Breast epithelium (tissue), 4 donors: ENCODE measurements around the gene RFC4. TPM values are rescaled to one million over a fixed set of nuclear protein-coding genes. Genes with fewer than 3 reads are reported as not detected.

ENCODE experiments used
- DNase-seq, 2 donors: peaks; one replicate each; pipeline ENCODE4 v3.0.0-alpha.2; 2019; ENCODE audit warnings: low spot score in 2 of 2
- H3K27ac ChIP-seq, 2 donors: fragments of 200-600 bp; sonication (generic) in 1 of 2; one replicate each; pipeline ENCODE4 v1.5.1; 2016 to 2019; ENCODE audit warnings: mild to moderate bottlenecking in 1 of 2
- H3K27me3 ChIP-seq, 2 donors: fragments of 200-600 bp; sonication (generic) in 1 of 2; one replicate each; pipeline versions ENCODE4 v1.5.1 to v1.6.0; 2017 to 2019; ENCODE audit warnings: control low read depth in 1 of 2, mild to moderate bottlenecking in 1 of 2
- H3K36me3 ChIP-seq: fragments of 200-600 bp; one replicate; pipeline ENCODE4 v1.5.1; 2019
- H3K4me1 ChIP-seq, 2 donors: fragments of 200-600 bp; sonication (generic); one replicate each; pipeline ENCODE4 v1.5.1; 2016 to 2019; ENCODE audit warnings: control low read depth in 1 of 2
- H3K4me3 ChIP-seq, 3 donors: fragments of 200-600 bp; sonication (generic); 1 replicate in 2 of 3; 2 replicates in 1 of 3; pipeline ENCODE4 v1.5.1; 2016 to 2019; ENCODE audit warnings: mild to moderate bottlenecking in 3 of 3, moderate library complexity in 2 of 3
- H3K9me3 ChIP-seq, 2 donors: fragments of 200-600 bp; sonication (generic) in 1 of 2; one replicate each; pipeline ENCODE4 v1.5.1; 2016 to 2019; ENCODE audit warnings: control low read depth in 1 of 2
- POLR2A ChIP-seq: fragments of 450-650 bp; IDR thresholded peaks from one replicate; pipeline ENCODE4 v1.6.1; 2016; ENCODE audit warnings: antibody characterized with exemption, mild to moderate bottlenecking, moderate library complexity
- POLR2AphosphoS5 ChIP-seq, 3 donors: sonication (generic); formaldehyde crosslinking; IDR thresholded peaks; one replicate each; pipeline ENCODE4 v1.6.1; 2017; ENCODE audit warnings: antibody characterized with exemption in 3 of 3
- intact Hi-C: fragments of 100-400 bp; cut with DNase I; formaldehyde crosslinking; loops from one replicate; pipeline ENCODE4 v1.15.1; 2023; ENCODE audit warnings: low total_unique reads
- total RNA-seq, 3 donors: library from RNA; depleted of rRNA; stranded (reverse); fragments of >200 nt; gene quantifications; one replicate each; pipeline ENCODE4 v1.1.0, GENCODE V29; 2016
- TF ChIP-seq, protein P1 (sequence below), 3 donors: fragments of 450-650 bp; IDR thresholded peaks; one replicate each; pipeline ENCODE4 v1.5.1; 2016 to 2017; ENCODE audit warnings: antibody characterized with exemption in 3 of 3, mild to moderate bottlenecking in 3 of 3, moderate library complexity in 3 of 3

RFC4 gene
- total RNA-seq, 3 donors from 2014 or later, result 8.5 to 14.5 (median 10.8) TPM

DNA sequence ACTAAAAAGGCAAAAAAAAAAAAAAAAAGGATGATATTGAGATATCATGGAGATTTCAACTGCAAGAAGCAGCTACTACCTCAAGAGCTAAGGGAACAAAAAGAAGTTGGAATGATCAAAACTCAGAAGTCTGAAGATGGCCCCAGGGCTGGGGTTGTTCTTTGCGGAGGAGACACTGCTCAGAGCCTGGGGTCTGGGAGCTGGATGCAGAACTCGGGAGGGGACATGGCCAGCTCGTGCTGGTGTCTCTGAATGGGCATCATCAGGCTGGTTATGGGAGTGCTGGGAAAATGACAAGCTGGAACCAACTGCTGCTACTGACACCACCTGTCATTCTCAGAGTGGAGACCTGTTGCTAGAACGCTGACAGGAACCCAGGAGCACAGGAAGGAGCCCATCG is 22.1 kb upstream of the RFC4 start:
- Histone ChIP-seq H3K9me3 (no peaks in the 10 kb centered on the region), H3K27me3 (peaks cover 0 to 68% of the 10 kb centered on the region in 2 donors), H3K4me1 (no peaks in the 10 kb centered on the region), H3K27ac (no peak overlapping the region), H3K36me3 (no peaks in the 10 kb centered on the region), H3K4me3 (no peak overlapping the region)
- no peak for DNase-seq
- intact Hi-C loops, result no loop called here
- TF ChIP-seq, protein P1, sequence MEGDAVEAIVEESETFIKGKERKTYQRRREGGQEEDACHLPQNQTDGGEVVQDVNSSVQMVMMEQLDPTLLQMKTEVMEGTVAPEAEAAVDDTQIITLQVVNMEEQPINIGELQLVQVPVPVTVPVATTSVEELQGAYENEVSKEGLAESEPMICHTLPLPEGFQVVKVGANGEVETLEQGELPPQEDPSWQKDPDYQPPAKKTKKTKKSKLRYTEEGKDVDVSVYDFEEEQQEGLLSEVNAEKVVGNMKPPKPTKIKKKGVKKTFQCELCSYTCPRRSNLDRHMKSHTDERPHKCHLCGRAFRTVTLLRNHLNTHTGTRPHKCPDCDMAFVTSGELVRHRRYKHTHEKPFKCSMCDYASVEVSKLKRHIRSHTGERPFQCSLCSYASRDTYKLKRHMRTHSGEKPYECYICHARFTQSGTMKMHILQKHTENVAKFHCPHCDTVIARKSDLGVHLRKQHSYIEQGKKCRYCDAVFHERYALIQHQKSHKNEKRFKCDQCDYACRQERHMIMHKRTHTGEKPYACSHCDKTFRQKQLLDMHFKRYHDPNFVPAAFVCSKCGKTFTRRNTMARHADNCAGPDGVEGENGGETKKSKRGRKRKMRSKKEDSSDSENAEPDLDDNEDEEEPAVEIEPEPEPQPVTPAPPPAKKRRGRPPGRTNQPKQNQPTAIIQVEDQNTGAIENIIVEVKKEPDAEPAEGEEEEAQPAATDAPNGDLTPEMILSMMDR (IDR thresholded peaks at IDR 0.05), result no peak
- TF ChIP-seq POLR2AphosphoS5 (IDR thresholded peaks at IDR 0.05), result no peak
- TF ChIP-seq POLR2A, result no peak

DNA sequence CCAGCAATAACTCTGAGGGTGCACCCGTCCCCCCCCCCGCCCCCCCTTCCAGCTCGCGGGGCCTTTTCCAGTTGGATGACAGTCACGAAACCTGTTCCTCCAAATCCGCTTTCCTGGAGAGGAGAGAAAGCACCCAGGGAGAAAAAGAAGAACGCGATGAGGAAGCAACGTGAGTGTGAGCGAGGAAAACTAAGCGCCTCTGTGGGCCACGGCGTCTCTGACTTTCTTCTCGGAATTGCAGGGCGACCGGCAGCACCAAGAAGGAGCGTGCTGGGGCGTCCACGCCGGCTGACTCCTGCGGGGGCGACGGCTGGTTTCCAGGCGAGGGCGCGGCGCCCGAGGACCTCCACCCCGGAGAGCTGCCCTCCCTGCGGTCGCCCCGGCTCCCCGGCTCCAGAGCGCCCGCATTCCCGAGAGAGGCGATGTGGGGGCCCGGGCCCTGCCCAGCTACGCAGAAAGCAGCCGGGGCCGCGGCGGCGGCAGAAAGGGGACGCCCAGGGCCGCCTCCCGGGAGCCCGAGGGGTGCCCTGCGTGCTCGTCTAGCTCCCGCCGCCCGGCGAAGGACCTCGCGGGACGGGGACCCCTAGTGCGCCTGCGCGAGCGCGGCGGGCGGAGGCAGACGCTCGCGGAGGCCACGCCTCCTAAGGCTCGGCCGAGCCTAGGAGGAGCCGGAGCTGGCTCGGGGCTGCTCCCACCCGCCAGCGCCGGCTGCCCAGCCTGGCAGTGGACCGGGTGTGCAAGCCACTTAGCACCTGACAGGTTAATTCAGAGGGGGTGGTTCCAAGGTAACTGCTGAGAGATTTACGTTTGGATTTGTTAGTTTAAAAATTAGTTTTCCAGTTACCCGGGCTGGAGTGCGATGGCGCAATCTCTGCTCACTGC is 20.9 kb upstream of the RFC4 start:
- intact Hi-C loops, result no loop called here
- TF ChIP-seq, protein P1 (IDR thresholded peaks at IDR 0.05), result no peak
- TF ChIP-seq POLR2AphosphoS5 (IDR thresholded peaks at IDR 0.05) (no peak), POLR2A (no peak)
- Histone ChIP-seq H3K9me3 (no peaks in the 10 kb centered on the region), H3K4me3 (peak overlapping the region; percentile 55 to 80 (median 66)), H3K4me1 (no peaks in the 10 kb centered on the region), H3K36me3 (no peaks in the 10 kb centered on the region), H3K27ac (no peak overlapping the region), H3K27me3 (peaks cover 0 to 67% of the 10 kb centered on the region in 2 donors)
- DNase-seq, result peak; percentile 54 to 55

- no peak overlapping the region for H3K27ac ChIP-seq
- peaks cover 0 to 60% of the 10 kb centered on the region in 2 donors for H3K27me3 ChIP-seq
- H3K4me3 ChIP-seq, result peak overlapping the region; percentile 55 to 80 (median 66)
- TF ChIP-seq, protein P1 (IDR thresholded peaks at IDR 0.05), result no peak
- no peak for TF ChIP-seq POLR2AphosphoS5 (IDR thresholded peaks at IDR 0.05)
- TF ChIP-seq POLR2A, result no peak
- DNase-seq, result no peak
- intact Hi-C loops, result no loop called here
- no peaks in the 10 kb centered on the region for H3K9me3 ChIP-seq
- H3K4me1 ChIP-seq, result no peaks in the 10 kb centered on the region
- H3K36me3 ChIP-seq, result no peaks in the 10 kb centered on the region
Observed at GRCh38 chr3:186826410-186826975, 20.2 kb upstream of the RFC4 start.

DNA sequence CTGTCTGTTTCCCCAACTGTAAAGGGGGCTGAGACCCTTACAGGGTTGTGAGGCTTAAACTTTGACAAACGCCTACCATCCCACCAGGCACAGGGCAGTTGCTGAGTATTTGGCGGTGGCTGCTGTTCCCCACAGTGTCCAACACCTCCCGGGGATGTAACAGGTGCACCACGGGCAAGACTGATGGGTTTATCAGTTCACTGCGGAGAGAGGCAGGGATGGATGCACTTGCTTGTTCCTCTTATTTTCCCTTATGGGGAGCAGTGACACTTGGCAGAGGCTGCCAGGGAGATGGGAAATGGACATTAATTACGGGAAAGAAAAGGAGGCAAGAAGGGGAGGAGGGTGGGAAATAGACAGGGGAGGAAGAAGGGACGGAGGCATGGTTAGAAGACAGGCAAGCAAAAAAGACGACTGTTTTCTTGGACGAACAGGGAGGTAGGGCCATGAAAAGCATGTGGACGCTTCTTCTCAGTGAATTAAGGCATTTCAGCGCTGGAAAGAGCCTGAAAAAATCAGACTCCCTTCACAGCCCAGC is 19.7 kb upstream of the RFC4 start:
- TF ChIP-seq, protein P1 (IDR thresholded peaks at IDR 0.05), result no peak
- no peak for TF ChIP-seq POLR2AphosphoS5 (IDR thresholded peaks at IDR 0.05)
- TF ChIP-seq POLR2A, result no peak
- no peaks in the 10 kb centered on the region for H3K36me3 ChIP-seq
- DNase-seq, result no peak
- no peak overlapping the region for H3K4me3 ChIP-seq
- H3K27me3 ChIP-seq, result peaks cover 0 to 54% of the 10 kb centered on the region in 2 donors
- H3K4me1 ChIP-seq, result no peaks in the 10 kb centered on the region
- no peak overlapping the region for H3K27ac ChIP-seq
- intact Hi-C loops, result no loop called here
- no peaks in the 10 kb centered on the region for H3K9me3 ChIP-seq

DNA sequence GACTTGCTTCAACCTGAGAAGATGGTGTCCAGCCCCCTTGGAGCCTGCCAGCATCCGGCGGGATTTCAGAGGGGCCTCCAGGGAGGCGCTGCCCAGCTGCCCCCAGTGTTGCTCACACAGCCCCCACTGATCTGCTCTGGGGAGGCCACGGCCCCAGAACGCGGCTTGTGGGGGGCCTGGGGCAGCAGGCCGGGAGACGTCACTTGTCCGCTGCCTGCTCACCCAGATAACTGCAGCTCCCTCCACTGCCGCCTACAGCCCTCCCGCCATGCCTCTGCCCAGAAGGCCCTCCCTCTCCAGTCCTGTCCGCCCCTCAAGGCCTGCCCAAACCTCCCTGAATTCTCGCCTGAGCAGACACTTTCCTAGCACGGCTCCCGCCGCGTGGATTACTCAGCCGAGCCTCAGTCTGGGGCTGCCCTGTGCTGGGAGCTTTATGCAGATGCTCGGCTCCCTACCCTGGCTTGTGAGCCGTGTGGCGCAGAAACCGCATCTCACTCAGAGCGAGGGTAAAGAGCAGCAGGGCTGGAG is 19.1 kb upstream of the RFC4 start:
- peaks cover 0 to 48% of the 10 kb centered on the region in 2 donors for H3K27me3 ChIP-seq
- no peak for DNase-seq
- intact Hi-C loops, result no loop called here
- peak overlapping the region in 1 of 3 donors; percentile 19 for H3K4me3 ChIP-seq
- TF ChIP-seq POLR2AphosphoS5 (IDR thresholded peaks at IDR 0.05), result no peak
- TF ChIP-seq, protein P1 (IDR thresholded peaks at IDR 0.05), result no peak
- TF ChIP-seq POLR2A, result no peak
- no peaks in the 10 kb centered on the region for H3K4me1 ChIP-seq
- H3K27ac ChIP-seq, result no peak overlapping the region
- no peaks in the 10 kb centered on the region for H3K36me3 ChIP-seq
- no peaks in the 10 kb centered on the region for H3K9me3 ChIP-seq
